Caki2 (cell line): ENCODE measurements around the gene MIGA2. TPM values are rescaled to one million over a fixed set of nuclear protein-coding genes. Genes with fewer than 3 reads are reported as not detected.

Experiments
- DNase-seq: peaks from one replicate; pipeline ENCODE4 v3.0.0-alpha.2; 2015; ENCODE audit warnings: low read depth
- in situ Hi-C: cut with HindIII; loops from 2 replicates; pipeline ENCODE4 v1.10.0; 2016; ENCODE audit warnings: low sequenced_read_pairs, low pct_unique_long_range_greater_than_20kb, mixed read lengths
- total RNA-seq: library from RNA; depleted of rRNA; stranded (reverse); fragments of >200 nt; shearing (Covaris generic); gene quantifications from 2 replicates; pipeline ENCODE4 v1.2.3, GENCODE V29; 2014; ENCODE audit warnings: low replicate concordance

MIGA2 gene
- total RNA-seq, 1 experiment from 2014 or later = 3.5 TPM

DNA sequence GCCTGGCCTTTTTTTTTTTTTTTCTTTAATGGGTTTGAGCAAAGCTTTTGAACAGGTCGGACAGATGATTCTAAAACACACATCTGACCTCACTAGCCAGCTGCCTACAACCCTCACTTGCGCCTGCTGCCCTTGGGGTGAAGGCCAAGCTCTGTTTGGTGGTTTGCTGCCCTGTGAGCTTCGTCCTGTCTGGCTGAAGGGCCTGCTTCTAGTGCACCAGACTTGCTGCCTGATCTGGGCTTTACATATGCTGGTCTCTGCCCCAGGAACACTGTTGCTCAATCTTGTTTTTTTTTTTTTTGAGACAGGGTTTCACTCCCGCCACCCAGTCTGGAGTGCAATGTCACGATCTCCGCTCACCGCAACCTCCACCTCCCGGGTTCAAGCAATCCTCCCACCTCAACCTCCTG is 28.1 kb downstream of the MIGA2 start:
- no peak for DNase-seq
- in situ Hi-C loops = no loop called here

DNA sequence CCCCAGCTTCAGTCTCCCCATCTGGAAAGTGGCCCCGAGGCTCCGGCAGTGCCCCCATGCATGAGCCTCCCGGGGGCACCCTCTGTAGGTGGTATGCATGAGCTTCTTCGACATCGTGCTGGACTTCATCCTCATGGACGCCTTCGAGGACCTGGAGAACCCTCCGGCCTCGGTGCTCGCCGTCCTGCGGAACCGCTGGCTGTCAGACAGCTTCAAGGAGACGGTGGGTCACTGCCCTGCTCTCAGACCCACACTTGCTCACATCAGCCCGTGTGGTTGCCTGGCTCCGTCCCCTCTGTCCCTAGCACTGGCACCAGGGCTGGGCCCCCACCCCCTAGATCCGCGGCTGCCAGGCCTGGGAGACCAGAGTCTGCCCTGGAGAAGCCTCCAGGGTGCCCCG is 31.7 kb downstream of the MIGA2 start:
- in situ Hi-C loops = no loop called here
- no peak for DNase-seq

DNA sequence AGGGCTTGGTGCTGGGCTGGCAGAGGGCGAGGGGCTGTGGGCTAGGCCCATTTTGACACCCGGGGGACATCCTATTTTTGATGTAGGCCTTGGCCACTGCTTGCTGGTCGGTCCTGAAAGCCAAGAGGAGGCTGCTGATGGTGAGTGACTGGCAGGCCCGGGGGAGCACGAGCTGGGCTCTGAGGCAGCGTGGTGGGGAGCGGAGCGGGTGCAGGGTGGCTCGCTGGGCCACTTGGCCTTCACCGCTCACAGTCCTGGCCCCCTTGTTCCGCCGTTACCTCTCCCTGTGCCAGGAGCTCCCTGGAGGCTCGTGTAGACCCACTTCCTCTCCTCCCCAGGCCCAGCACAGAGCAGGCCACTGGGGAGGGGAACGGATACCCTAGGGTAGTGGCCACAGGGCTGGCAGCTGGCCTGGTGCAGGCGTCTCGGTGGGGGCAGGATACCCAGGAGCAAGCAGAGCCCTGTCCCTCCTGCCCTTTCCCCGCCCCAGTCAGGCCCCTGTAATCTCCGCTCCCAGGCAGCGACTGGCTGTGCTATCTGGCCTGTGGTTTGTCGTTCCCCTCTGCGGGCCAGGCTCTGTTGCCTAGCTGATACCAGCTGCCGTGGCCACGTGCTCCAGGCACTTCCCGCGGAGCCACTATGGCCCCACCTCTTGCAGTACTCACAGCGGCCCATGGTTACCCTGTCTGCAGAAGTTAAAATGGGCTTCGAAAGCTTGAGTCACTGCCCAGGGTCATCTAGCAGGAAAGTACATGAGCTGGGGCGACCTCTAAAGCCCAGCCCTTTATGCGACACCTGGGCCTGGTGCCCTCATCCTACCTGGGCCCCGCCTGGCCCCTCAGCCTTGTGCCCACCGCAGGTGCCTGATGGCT is 32.8 kb downstream of the MIGA2 start:
- DNase-seq = no peak
- in situ Hi-C loops = no loop called here

GRCh38 chr9:129069862-129070641 is 33.6 kb downstream of the MIGA2 start:
- no peak for DNase-seq
- in situ Hi-C loops = no loop called here

GRCh38 chr9:129070696-129071525 is 34.5 kb downstream of the MIGA2 start:
- in situ Hi-C loops = no loop called here
- no peak for DNase-seq

- in situ Hi-C loops = no loop called here
Measured at GRCh38 chr9:129071526-129072126, 35.2 kb downstream of the MIGA2 start.

DNA sequence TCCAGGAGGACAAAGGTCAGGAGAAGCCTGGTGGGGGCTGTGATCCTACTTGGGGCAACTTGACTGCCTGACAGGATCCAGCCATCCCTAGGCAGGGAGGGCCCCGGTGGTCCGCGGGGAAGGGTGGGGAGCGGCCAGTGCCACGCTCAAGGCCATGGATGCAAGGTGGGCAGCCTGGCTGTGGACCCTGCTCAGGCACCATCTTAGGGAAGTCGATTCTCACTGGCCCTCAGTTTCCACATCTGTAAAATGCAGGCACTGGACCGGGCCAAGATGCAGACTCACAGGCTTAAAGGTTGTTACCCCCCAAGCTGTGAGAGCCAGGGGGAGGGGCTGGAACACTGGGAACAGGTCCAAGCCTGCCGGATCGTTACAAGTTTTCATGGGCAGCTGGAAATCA is 35.7 kb downstream of the MIGA2 start:
- no peak for DNase-seq
- in situ Hi-C loops = no loop called here

More at GRCh38 chr9:129071526-129072126, 35.2 kb downstream of the MIGA2 start:
- no peak for DNase-seq

- in situ Hi-C loops = no loop called here
- DNase-seq = no peak
Measured at GRCh38 chr9:129073404-129073803, 37.0 kb downstream of the MIGA2 start.

- in situ Hi-C loops = no loop called here
Measured at GRCh38 chr9:129074106-129074505, 37.7 kb downstream of the MIGA2 start.

DNA sequence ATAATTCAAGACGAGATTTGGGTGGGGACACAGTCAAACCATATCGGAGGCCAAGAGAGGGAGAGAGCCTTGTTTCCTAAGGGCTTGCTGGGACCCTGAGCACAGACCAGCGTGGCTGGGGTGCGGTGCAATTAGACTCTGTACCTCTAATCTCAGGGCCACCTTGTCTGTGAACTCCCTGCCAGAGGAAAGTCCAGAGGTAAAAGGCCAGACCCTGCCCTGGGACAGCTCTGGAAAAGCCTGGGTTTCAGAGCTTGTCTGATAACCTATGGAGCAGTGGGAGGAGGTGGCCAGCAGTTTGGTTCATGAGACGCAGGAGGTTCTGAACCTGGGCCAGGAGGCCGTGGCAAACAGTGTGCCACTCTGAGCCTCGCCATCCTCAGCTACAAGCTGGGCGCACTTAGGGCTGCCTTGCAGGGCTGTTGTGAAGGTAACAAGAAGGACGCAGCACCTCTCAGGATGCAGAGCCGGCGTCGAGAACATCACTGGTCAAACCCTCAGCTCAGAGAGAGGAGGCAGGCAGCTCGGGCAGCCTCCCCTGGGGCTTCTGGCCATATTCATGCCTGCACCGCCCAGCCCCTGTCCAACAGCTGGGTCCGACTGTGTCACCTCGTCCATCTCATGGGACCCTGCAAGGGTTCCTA is 39.7 kb downstream of the MIGA2 start:
- in situ Hi-C loops = no loop called here
- no peak for DNase-seq

More at GRCh38 chr9:129074106-129074505, 37.7 kb downstream of the MIGA2 start:
- no peak for DNase-seq

- in situ Hi-C loops = no loop called here
Measured at GRCh38 chr9:129076640-129077037, 40.2 kb downstream of the MIGA2 start.

GRCh38 chr9:129077236-129077635 is 40.8 kb downstream of the MIGA2 start:
- in situ Hi-C loops = no loop called here
- DNase-seq = no peak

More at GRCh38 chr9:129076640-129077037, 40.2 kb downstream of the MIGA2 start:
- DNase-seq = no peak

GRCh38 chr9:129078691-129079503 is 42.5 kb downstream of the MIGA2 start:
- in situ Hi-C loops = no loop called here
- DNase-seq = no peak

DNA sequence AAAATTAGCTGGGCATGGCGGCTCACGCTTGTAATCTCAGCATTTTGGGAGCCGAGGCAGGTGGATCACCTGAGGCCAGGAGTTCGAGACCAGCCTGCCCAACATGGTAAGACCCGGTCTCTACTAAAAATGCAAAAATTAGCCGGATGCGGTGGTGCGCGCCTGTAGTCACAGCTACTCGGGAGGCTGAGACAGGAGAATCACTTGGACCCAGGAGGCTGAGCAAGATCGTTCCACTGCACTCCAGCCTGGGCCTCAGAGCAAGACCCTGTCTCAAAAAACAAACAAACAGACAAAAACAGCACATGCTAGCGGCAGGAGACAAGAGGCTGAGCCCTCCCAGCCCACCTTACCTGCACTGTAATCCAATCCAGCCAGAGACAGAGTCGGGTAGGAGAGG is 43.4 kb downstream of the MIGA2 start:
- in situ Hi-C loops = no loop called here

GRCh38 chr9:129080298-129080600 is 43.8 kb downstream of the MIGA2 start:
- in situ Hi-C loops = no loop called here
- peak; percentile 7 for DNase-seq

More for the DNA sequence above, 43.4 kb downstream of the MIGA2 start:
- no peak for DNase-seq

- in situ Hi-C loops = no loop called here
- DNase-seq = peak; percentile 99
Measured at GRCh38 chr9:129080601-129081387, 44.4 kb downstream of the MIGA2 start, which contains the start of gene DOLPP1. DOLPP1 (plus strand) TSS chr9:129081111; CDS start chr9:129081132, 21 bp downstream.
